ENCODE results near the gene TMEM114.

Gene TMEM114

DNA sequence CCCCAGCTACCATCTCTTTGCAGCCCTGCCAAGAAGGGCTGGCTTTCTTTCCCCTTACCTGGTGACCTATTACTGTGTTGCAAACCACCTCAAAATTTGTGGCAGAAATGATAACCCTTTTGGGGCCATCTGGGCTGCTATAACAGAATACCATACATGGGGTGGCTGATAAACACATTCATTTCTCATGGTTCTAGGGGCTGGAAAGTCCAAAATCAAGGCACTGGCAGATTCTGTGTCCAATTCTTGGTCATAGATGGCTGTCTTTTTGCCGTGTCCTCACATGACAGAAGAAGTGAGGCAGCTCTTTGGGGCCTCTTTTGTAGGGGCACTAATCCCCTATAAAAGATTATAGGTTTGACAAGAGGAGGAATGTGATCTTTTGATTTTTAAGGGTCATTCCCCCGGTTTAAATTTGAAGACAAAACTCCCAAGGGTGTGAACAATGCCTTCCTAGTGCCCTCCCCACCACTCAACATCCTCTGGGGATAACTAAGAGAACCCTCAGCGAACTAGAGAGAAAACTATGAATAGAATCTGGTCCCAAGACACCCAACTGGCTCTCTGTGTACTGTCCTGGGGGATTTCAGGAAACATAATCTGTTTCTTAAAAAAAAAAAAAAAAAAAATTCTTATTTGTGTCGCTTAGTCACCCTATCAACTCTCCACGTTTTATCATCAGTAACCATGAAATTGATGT lies 29.5 kb upstream of the TMEM114 start:
- Histone ChIP-seq H3K4me1 (no peaks in the 10 kb centered on the region; the same call in 1 of the 2 replicates), H3K27me3 (no peaks in the 10 kb centered on the region), H3K36me3 (no peaks in the 10 kb centered on the region), H3K9me3 (no peaks in the 10 kb centered on the region), H3K4me3 (ENCODE audit: low read depth, low read length) (no peak overlapping the region)
- TF ChIP-seq, protein P1, sequence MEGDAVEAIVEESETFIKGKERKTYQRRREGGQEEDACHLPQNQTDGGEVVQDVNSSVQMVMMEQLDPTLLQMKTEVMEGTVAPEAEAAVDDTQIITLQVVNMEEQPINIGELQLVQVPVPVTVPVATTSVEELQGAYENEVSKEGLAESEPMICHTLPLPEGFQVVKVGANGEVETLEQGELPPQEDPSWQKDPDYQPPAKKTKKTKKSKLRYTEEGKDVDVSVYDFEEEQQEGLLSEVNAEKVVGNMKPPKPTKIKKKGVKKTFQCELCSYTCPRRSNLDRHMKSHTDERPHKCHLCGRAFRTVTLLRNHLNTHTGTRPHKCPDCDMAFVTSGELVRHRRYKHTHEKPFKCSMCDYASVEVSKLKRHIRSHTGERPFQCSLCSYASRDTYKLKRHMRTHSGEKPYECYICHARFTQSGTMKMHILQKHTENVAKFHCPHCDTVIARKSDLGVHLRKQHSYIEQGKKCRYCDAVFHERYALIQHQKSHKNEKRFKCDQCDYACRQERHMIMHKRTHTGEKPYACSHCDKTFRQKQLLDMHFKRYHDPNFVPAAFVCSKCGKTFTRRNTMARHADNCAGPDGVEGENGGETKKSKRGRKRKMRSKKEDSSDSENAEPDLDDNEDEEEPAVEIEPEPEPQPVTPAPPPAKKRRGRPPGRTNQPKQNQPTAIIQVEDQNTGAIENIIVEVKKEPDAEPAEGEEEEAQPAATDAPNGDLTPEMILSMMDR (IDR thresholded peaks at IDR 0.05; ENCODE audit: low read depth, low read length): no peak
- DNase-seq: no peak

- H3K27me3 ChIP-seq: no peaks in the 10 kb centered on the region
- DNase-seq: no peak
- H3K36me3 ChIP-seq: no peaks in the 10 kb centered on the region
- TF ChIP-seq, protein P1 (IDR thresholded peaks at IDR 0.05; ENCODE audit: low read depth, low read length): no peak
- H3K9me3 ChIP-seq: no peaks in the 10 kb centered on the region
- H3K4me1 ChIP-seq: no peaks in the 10 kb centered on the region; the same call in 1 of the 2 replicates
- no peak overlapping the region for H3K4me3 ChIP-seq (ENCODE audit: low read depth, low read length)
Observed at GRCh38 chr16:8614435-8615029, 24.2 kb upstream of the TMEM114 start.

DNA sequence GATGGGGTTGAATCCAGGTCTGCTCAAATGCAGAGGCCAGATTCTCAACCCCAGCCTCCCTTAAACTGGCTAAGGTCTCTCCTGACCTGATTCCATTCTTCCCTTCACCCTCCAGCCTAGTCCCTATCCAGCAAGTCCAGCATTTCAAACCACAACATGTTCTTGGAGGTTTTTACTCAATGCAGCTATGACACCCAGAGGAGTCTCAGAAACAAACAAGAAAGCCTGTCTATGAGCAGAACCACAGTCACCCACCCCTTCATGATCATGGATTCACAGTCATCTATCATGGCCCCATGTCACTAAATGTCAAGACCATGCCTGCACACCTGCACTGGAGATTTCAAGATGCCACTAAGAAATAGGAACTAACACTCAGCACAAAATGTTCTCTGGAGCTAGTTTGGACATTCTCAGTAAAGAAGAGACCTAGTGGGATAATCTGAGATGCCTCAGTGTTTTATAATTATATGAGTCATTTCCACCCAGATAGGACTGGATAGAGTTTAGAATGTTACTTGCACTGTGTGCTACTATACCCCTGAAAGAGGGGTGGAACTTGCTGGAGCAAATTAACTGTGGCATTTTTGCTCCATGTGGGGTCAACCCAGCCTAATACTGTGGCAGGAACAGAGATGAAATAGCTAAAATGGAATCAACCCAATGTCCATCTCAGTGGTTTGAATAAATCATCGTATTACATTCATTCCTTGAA lies 21.7 kb upstream of the TMEM114 start:
- Histone ChIP-seq H3K27me3 (peaks cover 4% of the 10 kb centered on the region; the same call in 1 of the 2 replicates), H3K4me3 (ENCODE audit: low read depth, low read length) (no peak overlapping the region), H3K4me1 (no peaks in the 10 kb centered on the region), H3K9me3 (no peaks in the 10 kb centered on the region), H3K36me3 (no peaks in the 10 kb centered on the region)
- no peak for DNase-seq
- TF ChIP-seq, protein P1 (IDR thresholded peaks at IDR 0.05; ENCODE audit: low read depth, low read length): no peak

DNA sequence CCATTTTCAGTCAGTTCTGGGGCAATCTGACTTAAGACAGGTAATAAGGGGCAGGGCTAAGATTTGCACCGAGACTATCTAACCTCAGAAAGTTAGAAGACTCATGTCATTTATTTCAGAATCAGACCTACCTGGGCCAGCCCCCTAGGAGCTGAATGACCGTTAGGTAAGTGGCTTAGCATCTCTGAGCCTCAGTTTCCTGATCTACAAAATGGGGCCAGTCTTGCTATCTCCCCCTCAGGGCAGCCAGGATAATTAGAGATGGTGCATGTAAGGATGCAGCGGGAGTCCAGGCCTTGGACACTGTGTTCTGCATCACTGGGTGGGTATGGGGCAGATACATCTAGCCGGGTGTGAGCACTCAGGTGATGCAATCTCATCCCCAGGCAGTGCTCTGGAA lies 20.8 kb upstream of the TMEM114 start:
- Histone ChIP-seq H3K9me3 (no peaks in the 10 kb centered on the region), H3K27me3 (peaks cover 4% of the 10 kb centered on the region; the same call in 1 of the 2 replicates), H3K4me1 (no peaks in the 10 kb centered on the region), H3K4me3 (ENCODE audit: low read depth, low read length) (no peak overlapping the region), H3K36me3 (no peaks in the 10 kb centered on the region)
- DNase-seq: no peak
- TF ChIP-seq, protein P1 (IDR thresholded peaks at IDR 0.05; ENCODE audit: low read depth, low read length): no peak

- H3K9me3 ChIP-seq: no peaks in the 10 kb centered on the region
- no peak overlapping the region for H3K4me3 ChIP-seq (ENCODE audit: low read depth, low read length)
- TF ChIP-seq, protein P1 (IDR thresholded peaks at IDR 0.05; ENCODE audit: low read depth, low read length): no peak
- H3K4me1 ChIP-seq: no peaks in the 10 kb centered on the region
- peaks cover 9% of the 10 kb centered on the region; the same call in 1 of the 2 replicates for H3K27me3 ChIP-seq
- H3K36me3 ChIP-seq: no peaks in the 10 kb centered on the region
- no peak for DNase-seq
Observed at GRCh38 chr16:8607214-8607613, 16.9 kb upstream of the TMEM114 start.
